Measurements from ENCODE around the gene SLC9A6.

GRCh38 chrX:136064661-136065043 lies 79.4 kb downstream of the SLC9A6 start:
- TF ChIP-seq CTCF (IDR thresholded peaks at IDR 0.05; ENCODE audit: low read depth, low read length): no peak
- no peak for TF ChIP-seq EZH2phosphoT487 (IDR thresholded peaks at IDR 0.05; ENCODE audit: low read depth)
